Liver (tissue), 9 donors: Measurements from ENCODE around the gene GALNT16. TPM values are rescaled to one million over a fixed set of nuclear protein-coding genes. Genes with fewer than 3 reads are reported as not detected.

Experiments used
- DNase-seq: peaks from one replicate; pipeline ENCODE4 v3.0.0-alpha.2; 2017; ENCODE audit warnings: low spot score
- H3K27ac ChIP-seq, 2 donors: one replicate each; pipeline ENCODE4 v1.7.0; 2013; ENCODE audit warnings: inconsistent platforms in 2 of 2, low read length in 2 of 2, control low read depth in 1 of 2, low read depth in 1 of 2, mild to moderate bottlenecking in 1 of 2
- H3K27me3 ChIP-seq, 4 donors: one replicate each; pipeline versions ENCODE4 v1.6.1 to v1.7.0; 2013; ENCODE audit warnings: low read length in 3 of 4, inconsistent platforms in 1 of 4, mild to moderate bottlenecking in 1 of 4, moderate library complexity in 1 of 4; ENCODE audit not compliant: control insufficient read depth in 4 of 4, insufficient read depth in 4 of 4
- H3K36me3 ChIP-seq, 4 donors: one replicate each; pipeline versions ENCODE4 v1.6.1 to v1.7.0; 2013; ENCODE audit warnings: low read length in 3 of 4, mild to moderate bottlenecking in 3 of 4, low read depth in 1 of 4, moderate library complexity in 1 of 4; ENCODE audit not compliant: control insufficient read depth in 4 of 4, insufficient read depth in 3 of 4
- H3K4me1 ChIP-seq, 4 donors: one replicate each; pipeline versions ENCODE4 v1.6.1 to v1.7.0; 2013; ENCODE audit warnings: low read length in 3 of 4, mild to moderate bottlenecking in 3 of 4, moderate library complexity in 1 of 4; ENCODE audit not compliant: control insufficient read depth in 4 of 4, insufficient read depth in 4 of 4
- H3K4me3 ChIP-seq, 3 donors: one replicate each; pipeline versions ENCODE4 v1.6.1 to v1.7.0; 2013; ENCODE audit warnings: low read length in 3 of 3, control low read depth in 1 of 3, low read depth in 1 of 3, mild to moderate bottlenecking in 1 of 3
- H3K9ac ChIP-seq, 2 donors: one replicate each; pipeline ENCODE4 v1.7.0; 2013; ENCODE audit warnings: low read length in 2 of 2, mild to moderate bottlenecking in 2 of 2, moderate library complexity in 2 of 2, control low read depth in 1 of 2, low read depth in 1 of 2
- H3K9me3 ChIP-seq, 4 donors: one replicate each; pipeline versions ENCODE4 v1.6.1 to v1.7.0; 2013; ENCODE audit warnings: low read length in 3 of 4; ENCODE audit not compliant: control insufficient read depth in 4 of 4
- FOXA1 ChIP-seq: IDR thresholded peaks from 2 replicates; pipeline ENCODE4 v1.6.1; 2016; ENCODE audit warnings: antibody characterized with exemption
- FOXA2 ChIP-seq: IDR thresholded peaks from 2 replicates; pipeline ENCODE4 v1.6.1; 2016; ENCODE audit warnings: antibody characterized with exemption
- GABPA ChIP-seq, 2 donors: IDR thresholded peaks in 1 of 2; conservative IDR thresholded peaks in 1 of 2; 2 replicates each; pipeline ENCODE4 v1.6.1; 2016; ENCODE audit warnings: antibody characterized with exemption in 2 of 2, mild to moderate bottlenecking in 1 of 2, moderate library complexity in 1 of 2
- HNF4A ChIP-seq, 2 donors: conservative IDR thresholded peaks; 2 replicates each; pipeline ENCODE4 v1.6.1; 2016; ENCODE audit warnings: antibody characterized with exemption in 2 of 2, mild to moderate bottlenecking in 2 of 2
- JUND ChIP-seq, 2 donors: IDR thresholded peaks; 2 replicates each; pipeline ENCODE4 v1.6.1; 2016; ENCODE audit warnings: antibody characterized with exemption in 2 of 2
- NR2F2 ChIP-seq: IDR thresholded peaks from 2 replicates; pipeline ENCODE4 v1.6.1; 2016; ENCODE audit warnings: antibody characterized with exemption
- RAD21 ChIP-seq, 2 donors: IDR thresholded peaks; 2 replicates each; pipeline ENCODE4 v1.6.1; 2016; ENCODE audit warnings: antibody characterized with exemption in 2 of 2, mild to moderate bottlenecking in 2 of 2
- RXRA ChIP-seq, 2 donors: IDR thresholded peaks; 2 replicates each; pipeline ENCODE4 v1.6.1; 2017 to 2018; ENCODE audit warnings: antibody characterized with exemption in 2 of 2, mild to moderate bottlenecking in 1 of 2
- SP1 ChIP-seq: IDR thresholded peaks from 2 replicates; pipeline ENCODE4 v1.6.1; 2018; ENCODE audit warnings: antibody characterized with exemption, mild to moderate bottlenecking
- TAF1 ChIP-seq: conservative IDR thresholded peaks from 2 replicates; pipeline ENCODE4 v1.6.1; 2016; ENCODE audit warnings: antibody characterized with exemption, mild to moderate bottlenecking
- YY1 ChIP-seq: IDR thresholded peaks from 2 replicates; pipeline ENCODE4 v1.6.1; 2016; ENCODE audit warnings: antibody characterized with exemption, mild to moderate bottlenecking
- WGBS: extraction: QIAGEN DNeasy Blood & Tissue Kit; methylation state at CpG from one replicate; pipeline ENCODE4 v1.1.7; 2013; 5-methylcytosine and 5-hydroxymethylcytosine counted together
- polyA plus RNA-seq, 2 donors: library from polyadenylated mRNA; stranded (reverse) in 1 of 2; unstranded in 1 of 2; fragments of 200-250 nt in 1 of 2; fragments of >200 nt in 1 of 2; fragmentation: Nextera tagmentation in 1 of 2; extraction: Ambion mirVana in 1 of 2; gene quantifications; one replicate each; pipeline versions ENCODE4 v1.2.1 to v1.2.3, GENCODE V29; 2013 to 2015
- total RNA-seq, 2 donors: library from RNA; depleted of rRNA; stranded (reverse); fragments of >200 nt; gene quantifications; one replicate each; pipeline ENCODE4 v1.2.3, GENCODE V29; 2014
- TF ChIP-seq, protein P1 (sequence below): fragments of 150-350 bp; IDR thresholded peaks from 2 replicates; pipeline ENCODE4 v1.5.1; 2017; ENCODE audit warnings: improper control_type of control experiment, low read depth, low read length; ENCODE audit not compliant: missing input control
- TF ChIP-seq, protein P2 (sequence below): IDR thresholded peaks from 2 replicates; pipeline ENCODE4 v1.6.1; 2016; ENCODE audit warnings: antibody characterized with exemption
- TF ChIP-seq, protein P3 (sequence below): IDR thresholded peaks from 2 replicates; pipeline ENCODE4 v1.6.1; 2016; ENCODE audit warnings: antibody characterized with exemption
- TF ChIP-seq, protein P4 (sequence below): IDR thresholded peaks from 2 replicates; pipeline ENCODE4 v1.6.1; 2016; ENCODE audit warnings: antibody characterized with exemption, mild to moderate bottlenecking
- TF ChIP-seq, protein P5 (sequence below): IDR thresholded peaks from 2 replicates; pipeline ENCODE4 v1.6.1; 2016; ENCODE audit warnings: antibody characterized with exemption
- donor health status: healthy.
- donor health status: healthy.
- donor health status: healthy.
- donor health status: healthy.
- donor health status: healthy.

GALNT16 gene
- total and polyA plus RNA-seq, 4 donors, result 0.25 to 1.2 (median 0.71) TPM

DNA sequence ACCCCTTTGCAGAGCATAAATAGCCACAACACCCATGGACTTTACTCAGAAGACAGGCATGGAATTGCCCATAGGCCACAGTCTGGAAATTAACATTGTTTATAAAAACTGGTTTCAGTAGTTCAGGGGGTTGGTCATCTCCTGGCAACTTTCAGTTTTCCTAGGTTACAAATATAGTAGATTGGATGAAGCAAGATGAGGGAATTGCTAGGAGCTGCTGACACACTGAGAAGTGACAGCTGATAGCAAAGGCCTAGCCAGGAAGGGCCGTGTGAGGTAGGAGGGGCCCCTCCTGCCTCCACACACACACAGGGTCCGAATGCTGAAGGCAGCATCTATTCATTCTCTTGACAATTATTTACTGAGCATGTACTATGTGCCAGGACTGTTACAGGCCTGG is 8.3 kb downstream of the GALNT16 start:
- no peaks in the 10 kb centered on the region for H3K27me3 ChIP-seq
- no peak for DNase-seq
- H3K4me1 ChIP-seq, result no peaks in the 10 kb centered on the region
- no peak overlapping the region for H3K27ac ChIP-seq
- TF ChIP-seq RAD21 (IDR thresholded peaks at IDR 0.05), result no peak
- TF ChIP-seq JUND (IDR thresholded peaks at IDR 0.05), result no peak
- TF ChIP-seq FOXA2, result no peak
- no peak for TF ChIP-seq GABPA (IDR thresholded peaks at IDR 0.05 in 1 of 2, conservative IDR thresholded peaks at IDR 0.05 in 1 of 2)
- no peak for TF ChIP-seq TAF1
- TF ChIP-seq, protein P1, sequence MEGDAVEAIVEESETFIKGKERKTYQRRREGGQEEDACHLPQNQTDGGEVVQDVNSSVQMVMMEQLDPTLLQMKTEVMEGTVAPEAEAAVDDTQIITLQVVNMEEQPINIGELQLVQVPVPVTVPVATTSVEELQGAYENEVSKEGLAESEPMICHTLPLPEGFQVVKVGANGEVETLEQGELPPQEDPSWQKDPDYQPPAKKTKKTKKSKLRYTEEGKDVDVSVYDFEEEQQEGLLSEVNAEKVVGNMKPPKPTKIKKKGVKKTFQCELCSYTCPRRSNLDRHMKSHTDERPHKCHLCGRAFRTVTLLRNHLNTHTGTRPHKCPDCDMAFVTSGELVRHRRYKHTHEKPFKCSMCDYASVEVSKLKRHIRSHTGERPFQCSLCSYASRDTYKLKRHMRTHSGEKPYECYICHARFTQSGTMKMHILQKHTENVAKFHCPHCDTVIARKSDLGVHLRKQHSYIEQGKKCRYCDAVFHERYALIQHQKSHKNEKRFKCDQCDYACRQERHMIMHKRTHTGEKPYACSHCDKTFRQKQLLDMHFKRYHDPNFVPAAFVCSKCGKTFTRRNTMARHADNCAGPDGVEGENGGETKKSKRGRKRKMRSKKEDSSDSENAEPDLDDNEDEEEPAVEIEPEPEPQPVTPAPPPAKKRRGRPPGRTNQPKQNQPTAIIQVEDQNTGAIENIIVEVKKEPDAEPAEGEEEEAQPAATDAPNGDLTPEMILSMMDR, result no peak
- TF ChIP-seq, protein P2, sequence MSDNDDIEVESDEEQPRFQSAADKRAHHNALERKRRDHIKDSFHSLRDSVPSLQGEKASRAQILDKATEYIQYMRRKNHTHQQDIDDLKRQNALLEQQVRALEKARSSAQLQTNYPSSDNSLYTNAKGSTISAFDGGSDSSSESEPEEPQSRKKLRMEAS, result no peak
- TF ChIP-seq FOXA1, result no peak
- no peak for TF ChIP-seq RXRA (IDR thresholded peaks at IDR 0.05)
- TF ChIP-seq, protein P3, sequence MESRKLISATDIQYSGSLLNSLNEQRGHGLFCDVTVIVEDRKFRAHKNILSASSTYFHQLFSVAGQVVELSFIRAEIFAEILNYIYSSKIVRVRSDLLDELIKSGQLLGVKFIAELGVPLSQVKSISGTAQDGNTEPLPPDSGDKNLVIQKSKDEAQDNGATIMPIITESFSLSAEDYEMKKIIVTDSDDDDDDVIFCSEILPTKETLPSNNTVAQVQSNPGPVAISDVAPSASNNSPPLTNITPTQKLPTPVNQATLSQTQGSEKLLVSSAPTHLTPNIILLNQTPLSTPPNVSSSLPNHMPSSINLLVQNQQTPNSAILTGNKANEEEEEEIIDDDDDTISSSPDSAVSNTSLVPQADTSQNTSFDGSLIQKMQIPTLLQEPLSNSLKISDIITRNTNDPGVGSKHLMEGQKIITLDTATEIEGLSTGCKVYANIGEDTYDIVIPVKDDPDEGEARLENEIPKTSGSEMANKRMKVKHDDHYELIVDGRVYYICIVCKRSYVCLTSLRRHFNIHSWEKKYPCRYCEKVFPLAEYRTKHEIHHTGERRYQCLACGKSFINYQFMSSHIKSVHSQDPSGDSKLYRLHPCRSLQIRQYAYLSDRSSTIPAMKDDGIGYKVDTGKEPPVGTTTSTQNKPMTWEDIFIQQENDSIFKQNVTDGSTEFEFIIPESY, result no peak
- no peak for TF ChIP-seq HNF4A (conservative IDR thresholded peaks at IDR 0.05)
- TF ChIP-seq, protein P4, sequence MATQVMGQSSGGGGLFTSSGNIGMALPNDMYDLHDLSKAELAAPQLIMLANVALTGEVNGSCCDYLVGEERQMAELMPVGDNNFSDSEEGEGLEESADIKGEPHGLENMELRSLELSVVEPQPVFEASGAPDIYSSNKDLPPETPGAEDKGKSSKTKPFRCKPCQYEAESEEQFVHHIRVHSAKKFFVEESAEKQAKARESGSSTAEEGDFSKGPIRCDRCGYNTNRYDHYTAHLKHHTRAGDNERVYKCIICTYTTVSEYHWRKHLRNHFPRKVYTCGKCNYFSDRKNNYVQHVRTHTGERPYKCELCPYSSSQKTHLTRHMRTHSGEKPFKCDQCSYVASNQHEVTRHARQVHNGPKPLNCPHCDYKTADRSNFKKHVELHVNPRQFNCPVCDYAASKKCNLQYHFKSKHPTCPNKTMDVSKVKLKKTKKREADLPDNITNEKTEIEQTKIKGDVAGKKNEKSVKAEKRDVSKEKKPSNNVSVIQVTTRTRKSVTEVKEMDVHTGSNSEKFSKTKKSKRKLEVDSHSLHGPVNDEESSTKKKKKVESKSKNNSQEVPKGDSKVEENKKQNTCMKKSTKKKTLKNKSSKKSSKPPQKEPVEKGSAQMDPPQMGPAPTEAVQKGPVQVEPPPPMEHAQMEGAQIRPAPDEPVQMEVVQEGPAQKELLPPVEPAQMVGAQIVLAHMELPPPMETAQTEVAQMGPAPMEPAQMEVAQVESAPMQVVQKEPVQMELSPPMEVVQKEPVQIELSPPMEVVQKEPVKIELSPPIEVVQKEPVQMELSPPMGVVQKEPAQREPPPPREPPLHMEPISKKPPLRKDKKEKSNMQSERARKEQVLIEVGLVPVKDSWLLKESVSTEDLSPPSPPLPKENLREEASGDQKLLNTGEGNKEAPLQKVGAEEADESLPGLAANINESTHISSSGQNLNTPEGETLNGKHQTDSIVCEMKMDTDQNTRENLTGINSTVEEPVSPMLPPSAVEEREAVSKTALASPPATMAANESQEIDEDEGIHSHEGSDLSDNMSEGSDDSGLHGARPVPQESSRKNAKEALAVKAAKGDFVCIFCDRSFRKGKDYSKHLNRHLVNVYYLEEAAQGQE, result no peak
- no peak overlapping the region for H3K9ac ChIP-seq
- no peaks in the 10 kb centered on the region for H3K36me3 ChIP-seq
- H3K4me3 ChIP-seq, result no peak overlapping the region
- 71% methylated on average over 2 of the region's 2 CpGs for WGBS
- H3K9me3 ChIP-seq, result no peaks in the 10 kb centered on the region

DNA sequence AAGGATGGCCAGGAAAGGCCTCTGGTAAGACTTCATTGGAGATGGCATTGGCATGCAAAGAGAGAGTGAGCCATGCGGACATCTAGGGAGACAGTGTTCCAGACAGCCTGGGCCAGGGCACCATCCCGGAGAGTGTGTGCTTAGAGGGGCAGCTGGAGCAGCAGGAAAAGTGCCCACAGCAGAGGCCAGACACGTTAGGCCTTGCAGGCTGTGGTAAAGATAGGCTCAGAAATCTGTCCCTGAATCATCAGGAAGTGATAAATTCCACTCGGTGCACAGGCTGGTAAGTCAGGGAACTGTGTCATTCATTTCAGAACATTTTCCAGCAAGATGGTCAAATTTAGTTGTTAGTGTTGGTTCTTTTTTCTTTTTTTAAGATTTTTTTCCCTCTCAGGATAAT is 8.8 kb downstream of the GALNT16 start:
- Histone ChIP-seq H3K27me3 (no peaks in the 10 kb centered on the region), H3K4me1 (no peaks in the 10 kb centered on the region), H3K36me3 (no peaks in the 10 kb centered on the region), H3K27ac (no peak overlapping the region), H3K9ac (no peak overlapping the region), H3K9me3 (no peaks in the 10 kb centered on the region), H3K4me3 (no peak overlapping the region)
- 80% methylated on average over 4 of the region's 4 CpGs for WGBS
- no peak for DNase-seq
- TF ChIP-seq HNF4A (conservative IDR thresholded peaks at IDR 0.05) (no peak), SP1 (no peak), FOXA2 (no peak), GABPA (IDR thresholded peaks at IDR 0.05 in 1 of 2, conservative IDR thresholded peaks at IDR 0.05 in 1 of 2) (no peak), YY1 (no peak), TAF1 (no peak), NR2F2 (no peak), FOXA1 (no peak), JUND (IDR thresholded peaks at IDR 0.05) (no peak)
- TF ChIP-seq, protein P1, result no peak
- TF ChIP-seq, protein P5, sequence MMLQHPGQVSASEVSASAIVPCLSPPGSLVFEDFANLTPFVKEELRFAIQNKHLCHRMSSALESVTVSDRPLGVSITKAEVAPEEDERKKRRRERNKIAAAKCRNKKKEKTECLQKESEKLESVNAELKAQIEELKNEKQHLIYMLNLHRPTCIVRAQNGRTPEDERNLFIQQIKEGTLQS, result no peak
- TF ChIP-seq, protein P4, result no peak
